ENCODE measurements around the gene MATN3. TPM values are rescaled to one million over a fixed set of nuclear protein-coding genes. Genes with fewer than 3 reads are reported as not detected.

Gene MATN3
- total and polyA plus RNA-seq, 11 donors = 0.12 to 0.48 (median 0.25) TPM; not detected in 4

DNA sequence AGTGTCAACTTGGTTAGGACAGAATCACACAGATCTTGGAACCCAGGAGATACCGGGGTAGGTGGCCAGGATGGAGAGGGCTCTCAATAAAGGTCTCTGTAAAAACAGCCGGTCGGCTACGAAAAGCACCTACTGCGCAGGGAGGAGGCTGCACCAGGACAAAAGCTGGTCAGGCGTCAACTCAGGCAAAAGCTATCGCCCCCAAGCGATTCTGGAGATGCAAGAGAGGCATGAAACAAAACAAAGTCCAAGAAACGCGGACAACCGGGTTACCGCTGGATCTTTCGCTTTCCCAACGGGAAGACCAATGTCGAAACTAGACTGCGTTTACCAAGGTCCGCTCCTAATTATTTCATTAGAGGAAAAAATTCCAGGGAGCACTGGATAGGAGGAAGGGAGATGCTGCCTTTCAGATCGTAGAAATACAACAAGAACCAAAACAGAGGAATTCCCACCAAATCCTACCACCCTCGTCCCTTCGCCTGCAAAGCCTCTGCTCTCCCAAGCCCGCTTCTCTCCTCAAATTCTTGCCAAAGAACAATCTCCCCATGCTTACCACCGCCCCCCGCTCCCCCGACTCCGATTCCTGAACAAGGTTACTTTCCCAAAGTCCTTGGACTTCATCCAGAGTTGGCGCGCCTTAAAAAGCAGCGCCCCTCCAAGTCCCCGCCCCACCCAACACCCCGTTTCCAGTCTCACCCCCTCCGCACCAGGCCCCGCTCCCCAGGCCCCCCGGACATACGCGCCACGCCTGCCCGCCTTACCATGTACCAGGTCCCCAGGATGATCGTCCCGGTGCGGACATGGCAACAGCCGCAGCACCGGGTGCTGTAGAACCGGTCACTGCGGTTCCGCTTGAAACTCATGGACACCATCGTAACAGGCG, 38.4 kb upstream of the MATN3 start:
- H3K27me3 ChIP-seq = no peaks in the 10 kb centered on the region
- peak overlapping the region; percentile 94 to 99 (median 98) for H3K27ac ChIP-seq
- no peaks in the 10 kb centered on the region for H3K9me3 ChIP-seq
- TF ChIP-seq POLR2A (IDR thresholded peaks at IDR 0.05) = peak in 1 of 2 donors; percentile 27
- TF ChIP-seq, protein P1, sequence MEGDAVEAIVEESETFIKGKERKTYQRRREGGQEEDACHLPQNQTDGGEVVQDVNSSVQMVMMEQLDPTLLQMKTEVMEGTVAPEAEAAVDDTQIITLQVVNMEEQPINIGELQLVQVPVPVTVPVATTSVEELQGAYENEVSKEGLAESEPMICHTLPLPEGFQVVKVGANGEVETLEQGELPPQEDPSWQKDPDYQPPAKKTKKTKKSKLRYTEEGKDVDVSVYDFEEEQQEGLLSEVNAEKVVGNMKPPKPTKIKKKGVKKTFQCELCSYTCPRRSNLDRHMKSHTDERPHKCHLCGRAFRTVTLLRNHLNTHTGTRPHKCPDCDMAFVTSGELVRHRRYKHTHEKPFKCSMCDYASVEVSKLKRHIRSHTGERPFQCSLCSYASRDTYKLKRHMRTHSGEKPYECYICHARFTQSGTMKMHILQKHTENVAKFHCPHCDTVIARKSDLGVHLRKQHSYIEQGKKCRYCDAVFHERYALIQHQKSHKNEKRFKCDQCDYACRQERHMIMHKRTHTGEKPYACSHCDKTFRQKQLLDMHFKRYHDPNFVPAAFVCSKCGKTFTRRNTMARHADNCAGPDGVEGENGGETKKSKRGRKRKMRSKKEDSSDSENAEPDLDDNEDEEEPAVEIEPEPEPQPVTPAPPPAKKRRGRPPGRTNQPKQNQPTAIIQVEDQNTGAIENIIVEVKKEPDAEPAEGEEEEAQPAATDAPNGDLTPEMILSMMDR (IDR thresholded peaks at IDR 0.05) = peak in 5 of 12 donors; percentile 14 to 39 (median 31)
- 1% methylated on average over 39 to 47 of the region's 47 CpGs for WGBS, 4 donors
- peaks cover 2 to 45% (median 32%) of the 10 kb centered on the region in 12 donors for H3K4me1 ChIP-seq
- H3K36me3 ChIP-seq = peaks cover 0 to 4% (median 0%) of the 10 kb centered on the region in 9 donors
- DNase-seq (peak in 4 of 5 donors; percentile 47 to 59 (median 56)), ATAC-seq (peak; percentile 15 to 27 (median 18))
- H3K4me3 ChIP-seq = peak overlapping the region; percentile 60 to 91 (median 82)
- intact Hi-C loops (cut with DNase I) = loop anchor here in 4 of 10 donors (2.0 to 5.0 kb wide), 6 partner anchors 22 to 296 kb away; partner anchors contain the start of gene TTC32 (in 1 of the 4)

DNA sequence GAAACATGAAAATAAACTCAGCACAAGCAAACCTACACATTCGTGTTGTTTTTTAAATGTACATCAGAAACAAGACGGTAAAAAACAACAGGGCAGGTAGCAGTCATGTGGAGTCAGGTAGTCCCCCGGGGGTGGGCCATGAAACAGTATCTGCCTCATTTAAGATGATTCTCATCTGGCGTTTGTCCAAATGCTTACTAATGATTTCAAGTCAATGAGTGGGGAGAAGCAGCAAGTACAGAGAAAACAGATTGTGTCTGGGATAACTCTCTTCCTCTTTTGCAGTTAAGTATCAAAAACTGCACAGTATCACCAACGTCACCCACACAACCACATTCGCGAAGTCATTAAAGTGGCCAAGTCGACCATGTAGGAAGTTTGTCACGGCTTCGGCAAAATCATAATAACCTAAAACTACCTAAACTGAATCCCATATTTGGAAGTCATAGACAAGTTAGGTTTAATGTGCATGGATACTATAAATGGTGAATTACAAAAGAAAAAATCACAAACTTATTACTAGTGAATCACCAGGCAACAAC, 37.7 kb upstream of the MATN3 start:
- DNase-seq (no peak), ATAC-seq (no peak)
- intact Hi-C loops (cut with DNase I) = loop anchor here in 4 of 10 donors (2.0 to 5.0 kb wide), 6 partner anchors 23 to 297 kb away; partner anchors contain the start of gene TTC32 (in 1 of the 4)
- Histone ChIP-seq H3K4me3 (peak overlapping the region; percentile 60 to 91 (median 82)), H3K36me3 (peaks cover 0 to 4% (median 0%) of the 10 kb centered on the region in 9 donors), H3K27me3 (no peaks in the 10 kb centered on the region), H3K9me3 (no peaks in the 10 kb centered on the region), H3K4me1 (peaks cover 6 to 52% (median 38%) of the 10 kb centered on the region in 12 donors), H3K27ac (peak overlapping the region; percentile 94 to 99 (median 98))
- no peak for TF ChIP-seq POLR2A (IDR thresholded peaks at IDR 0.05)
- TF ChIP-seq, protein P1 (IDR thresholded peaks at IDR 0.05) = no peak
- WGBS, 4 donors = 0 to 1% (median 0%) methylated on average over 10 of the region's 10 CpGs

DNA sequence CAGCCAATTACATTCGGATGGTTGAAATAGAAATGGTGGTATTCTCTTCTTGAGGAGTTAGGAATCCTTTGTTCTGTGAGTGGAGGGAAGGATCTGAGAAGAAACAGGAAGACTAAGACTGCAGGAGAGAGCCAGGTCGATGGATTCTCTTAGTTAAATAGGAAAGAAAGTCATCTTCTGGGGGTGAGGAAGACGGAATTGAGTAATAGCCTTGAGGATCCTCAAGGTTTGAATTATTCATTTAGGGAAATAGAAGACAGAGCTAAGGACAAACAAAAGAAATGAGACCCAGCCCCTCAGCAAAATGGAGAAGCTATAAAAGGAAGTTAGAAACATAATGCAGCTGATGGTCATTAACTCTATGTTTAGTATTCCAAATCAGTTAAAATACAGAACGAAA, 37.2 kb upstream of the MATN3 start:
- H3K9me3 ChIP-seq = no peaks in the 10 kb centered on the region
- H3K4me1 ChIP-seq = peaks cover 6 to 58% (median 43%) of the 10 kb centered on the region in 12 donors
- intact Hi-C loops (cut with DNase I) = loop anchor here in 4 of 10 donors (2.0 to 5.0 kb wide), 6 partner anchors 23 to 298 kb away; partner anchors contain the start of gene TTC32 (in 1 of the 4)
- no peak for ATAC-seq
- TF ChIP-seq, protein P1 (IDR thresholded peaks at IDR 0.05) = no peak
- TF ChIP-seq POLR2A (IDR thresholded peaks at IDR 0.05) = no peak
- no peak for DNase-seq
- H3K4me3 ChIP-seq = peak overlapping the region; percentile 60 to 91 (median 82)
- no peaks in the 10 kb centered on the region for H3K27me3 ChIP-seq
- peaks cover 0 to 4% (median 0%) of the 10 kb centered on the region in 9 donors for H3K36me3 ChIP-seq
- peak overlapping the region; percentile 94 to 99 (median 98) for H3K27ac ChIP-seq
- WGBS, 4 donors = 2 to 3% (median 2%) methylated on average over 4 of the region's 4 CpGs

All from heart left ventricle (tissue), 16 donors.